H9 (cell line): Measurements from ENCODE around the gene SLC38A3. TPM values are rescaled to one million over a fixed set of nuclear protein-coding genes. Genes with fewer than 3 reads are reported as not detected.

Experiments used
- DNase-seq: peaks from one replicate; pipeline ENCODE4 v3.0.0-alpha.2; 2017
- H2AFZ ChIP-seq: one replicate; pipeline ENCODE4 v1.6.1; 2013; ENCODE audit warnings: mild to moderate bottlenecking, low read length, control low read depth, moderate library complexity
- H2AK5ac ChIP-seq: 2 replicates; pipeline ENCODE4 v1.6.1; 2013; ENCODE audit warnings: low read length, control low read depth, mixed read lengths; ENCODE audit not compliant: insufficient read length
- H2BK120ac ChIP-seq: one replicate; pipeline ENCODE4 v1.6.1; 2013; ENCODE audit warnings: low read depth, mild to moderate bottlenecking, low read length, control low read depth, inconsistent platforms; ENCODE audit not compliant: poor library complexity, severe bottlenecking
- H2BK12ac ChIP-seq: 2 replicates; pipeline ENCODE4 v1.6.1; 2013; ENCODE audit warnings: low read length, control low read depth, mixed read lengths, low read depth; ENCODE audit not compliant: insufficient read length
- H2BK15ac ChIP-seq: 2 replicates; pipeline ENCODE4 v1.6.1; 2013; ENCODE audit warnings: low read depth, low read length, control low read depth
- H2BK20ac ChIP-seq: one replicate; pipeline ENCODE4 v1.6.1; 2013; ENCODE audit warnings: low read depth, mild to moderate bottlenecking, low read length, control low read depth, inconsistent platforms; ENCODE audit not compliant: poor library complexity, severe bottlenecking
- H2BK5ac ChIP-seq: 2 replicates; pipeline ENCODE4 v1.6.1; 2013; ENCODE audit warnings: low read length, control low read depth, mixed read lengths; ENCODE audit not compliant: insufficient read length
- H3K14ac ChIP-seq: 2 replicates; pipeline ENCODE4 v1.6.1; 2013; ENCODE audit warnings: low read length, control low read depth; ENCODE audit not compliant: insufficient read depth
- H3K18ac ChIP-seq: 2 replicates; pipeline ENCODE4 v1.6.1; 2013; ENCODE audit warnings: low read depth, mild to moderate bottlenecking, mixed read lengths, low read length, control low read depth; ENCODE audit not compliant: insufficient read length
- H3K23ac ChIP-seq: 2 replicates; pipeline ENCODE4 v1.6.1; 2013; ENCODE audit warnings: low read length, control low read depth, mixed read lengths, low read depth; ENCODE audit not compliant: insufficient read length
- H3K23me2 ChIP-seq: 2 replicates; pipeline ENCODE4 v1.6.1; 2013; ENCODE audit warnings: low read depth, mild to moderate bottlenecking, mixed read lengths, low read length, control low read depth; ENCODE audit not compliant: insufficient read length, poor library complexity, severe bottlenecking
- H3K27ac ChIP-seq: 2 replicates; pipeline ENCODE4 v1.5.1; 2013; ENCODE audit warnings: low read length, control low read depth, mixed read lengths, low read depth; ENCODE audit not compliant: insufficient read length
- H3K27me3 ChIP-seq: 2 replicates; pipeline ENCODE4 v1.6.1; 2013; ENCODE audit warnings: low read length, control low read depth, inconsistent platforms; ENCODE audit not compliant: insufficient read depth
- H3K4ac ChIP-seq: 2 replicates; pipeline ENCODE4 v1.6.1; 2013; ENCODE audit warnings: low read depth, mild to moderate bottlenecking, control low read depth, inconsistent platforms, low read length, moderate library complexity
- H3K4me1 ChIP-seq: 2 replicates; pipeline ENCODE4 v1.6.1; 2013; ENCODE audit warnings: low read length, control low read depth, inconsistent platforms; ENCODE audit not compliant: insufficient read depth
- H3K4me2 ChIP-seq: 2 replicates; pipeline ENCODE4 v1.6.1; 2013; ENCODE audit warnings: low read length, control low read depth, mixed read lengths; ENCODE audit not compliant: insufficient read length, insufficient read depth
- H3K56ac ChIP-seq: 2 replicates; pipeline ENCODE4 v1.6.1; 2013; ENCODE audit warnings: low read depth, mild to moderate bottlenecking, mixed read lengths, low read length, control low read depth; ENCODE audit not compliant: insufficient read length
- H3K79me1 ChIP-seq: 2 replicates; pipeline ENCODE4 v1.6.1; 2013; ENCODE audit warnings: low read depth, mild to moderate bottlenecking, moderate library complexity, low read length, control low read depth, inconsistent platforms; ENCODE audit not compliant: insufficient read depth, poor library complexity, severe bottlenecking
- H3K79me2 ChIP-seq: 2 replicates; pipeline ENCODE4 v1.6.1; 2013; ENCODE audit warnings: low read length, control low read depth, inconsistent platforms; ENCODE audit not compliant: insufficient read depth
- H3K9ac ChIP-seq: 2 replicates; pipeline ENCODE4 v1.6.1; 2013; ENCODE audit warnings: low read length, control low read depth, mixed read lengths; ENCODE audit not compliant: insufficient read length; ENCODE audit errors: extremely low read depth
- H3K9me3 ChIP-seq: one replicate; pipeline ENCODE4 v1.6.1; 2013; ENCODE audit warnings: low read depth, low read length, inconsistent platforms; ENCODE audit not compliant: control insufficient read depth
- H3T11ph ChIP-seq: one replicate; pipeline ENCODE4 v1.6.1; 2013; ENCODE audit warnings: mild to moderate bottlenecking, low read length, control low read depth, inconsistent platforms
- H4K20me1 ChIP-seq: one replicate; pipeline ENCODE4 v1.6.1; 2013; ENCODE audit not compliant: control insufficient read depth, insufficient read length, insufficient read depth
- H4K5ac ChIP-seq: 2 replicates; pipeline ENCODE4 v1.6.1; 2013; ENCODE audit warnings: low read depth, mild to moderate bottlenecking, mixed read lengths, low read length, control low read depth; ENCODE audit not compliant: insufficient read length
- H4K8ac ChIP-seq: replicated peaks from 2 replicates; pipeline ENCODE4 v1.6.1; 2013; ENCODE audit warnings: low read length, control low read depth, mixed read lengths, low read depth; ENCODE audit not compliant: insufficient read length
- H4K91ac ChIP-seq: 2 replicates; pipeline ENCODE4 v1.6.1; 2013; ENCODE audit warnings: low read depth, mild to moderate bottlenecking, moderate library complexity, mixed read lengths, low read length, control low read depth; ENCODE audit not compliant: insufficient read length
- H3K27ac Mint-ChIP-seq, 3 experiments: 2 replicates in 2 of 3; 3 replicates in 1 of 3; pipeline ENCODE4 v1.8.0; 2020 to 2021; ENCODE audit warnings: mixed read lengths in 3 of 3, mild to moderate bottlenecking in 1 of 3, moderate library complexity in 1 of 3
- H3K27me3 Mint-ChIP-seq: 2 replicates; pipeline ENCODE4 v1.8.0; 2021; ENCODE audit warnings: low read depth, mild to moderate bottlenecking, moderate library complexity, mixed read lengths
- H3K36me3 Mint-ChIP-seq, 3 experiments: 2 replicates in 2 of 3; 3 replicates in 1 of 3; pipeline ENCODE4 v1.8.0; 2020 to 2021; ENCODE audit warnings: low read depth in 3 of 3, mixed read lengths in 3 of 3; ENCODE audit not compliant: insufficient read depth in 1 of 3
- H3K4me1 Mint-ChIP-seq, 2 experiments: 2 replicates each; pipeline ENCODE4 v1.8.0; 2020; ENCODE audit warnings: mixed read lengths in 2 of 2
- H3K4me3 Mint-ChIP-seq, 2 experiments: 2 replicates in 1 of 2; 3 replicates in 1 of 2; pipeline ENCODE4 v1.8.0; 2020 to 2021; ENCODE audit warnings: mild to moderate bottlenecking in 2 of 2, mixed read lengths in 2 of 2, moderate library complexity in 1 of 2
- H3K9me3 Mint-ChIP-seq, 2 experiments: 2 replicates in 1 of 2; 3 replicates in 1 of 2; pipeline ENCODE4 v1.8.0; 2020; ENCODE audit warnings: mild to moderate bottlenecking in 2 of 2, mixed read lengths in 2 of 2, moderate library complexity in 1 of 2
- CTCF ChIP-seq: fragments of 200-600 bp; sonication (generic); conservative IDR thresholded peaks from 3 replicates; pipeline ENCODE4 v1.8.0; 2021; ENCODE audit warnings: antibody characterized with exemption, mild to moderate bottlenecking
- WGBS: extraction: QIAGEN DNeasy Blood & Tissue Kit; methylation state at CpG from one replicate; pipeline ENCODE4 v1.1.7; 2013; ENCODE audit warnings: missing lambda C conversion rate, low lambda C conversion rate, mixed read lengths; ENCODE audit not compliant: insufficient read length; ENCODE audit errors: extremely low coverage; 5-methylcytosine and 5-hydroxymethylcytosine counted together
- total RNA-seq: library from RNA; stranded (reverse); gene quantifications from 2 replicates; pipeline ENCODE4 v1.2.1, GENCODE V29; 2021

The SLC38A3 gene
- total RNA-seq, 1 experiment from 2014 or later: 1.4 TPM

- Histone ChIP-seq H3K4me2 (no peak overlapping the region), H2AFZ (no peak overlapping the region), H4K91ac (no peak overlapping the region), H3K23ac (no peak overlapping the region), H3K4ac (no peak overlapping the region), H2BK15ac (no peak overlapping the region), H3K4me1 (peaks cover 9% of the 10 kb centered on the region; the same call in 1 of the 2 replicates), H4K8ac (no peak overlapping the region), H3K9me3 (no peaks in the 10 kb centered on the region), H3K14ac (peak overlapping the region; percentile 51), H2BK120ac (no peak overlapping the region), H3K27me3 (no peaks in the 10 kb centered on the region), H2BK20ac (no peak overlapping the region), H3K56ac (no peak overlapping the region), H3K79me1 (peaks cover 14% of the 10 kb centered on the region), H3T11ph (no peak overlapping the region), H4K5ac (no peak overlapping the region), H3K79me2 (peaks cover 26% of the 10 kb centered on the region; the same call in 1 of the 2 replicates), H3K18ac (peak overlapping the region; percentile 64), H2BK12ac (no peak overlapping the region), H4K20me1 (peaks cover 3% of the 10 kb centered on the region), H3K27ac (no peak overlapping the region), H3K23me2 (no peaks in the 10 kb centered on the region), H3K9ac (no peak overlapping the region), H2AK5ac (no peak overlapping the region), H2BK5ac (no peak overlapping the region)
- peaks cover 8 to 33% (median 29%) of the 10 kb centered on the region in 3 experiments for H3K36me3 Mint-ChIP-seq
- DNase-seq: peak; percentile 63
- no CpG with 5 or more reads among the region's 10 CpGs for WGBS
- no peaks in the 10 kb centered on the region for H3K9me3 Mint-ChIP-seq
- peak overlapping the region; percentile 90 to 94 (median 92) for H3K27ac Mint-ChIP-seq
- TF ChIP-seq CTCF: peak; percentile 23; the same call in 2 of the 3 replicates
- H3K27me3 Mint-ChIP-seq: no peaks in the 10 kb centered on the region
- H3K4me1 Mint-ChIP-seq: peaks cover 51 to 60% of the 10 kb centered on the region in 2 experiments
- peak overlapping the region in 1 of 2 experiments; percentile 49; a peak in 2 of 5 replicates for H3K4me3 Mint-ChIP-seq
Observed at GRCh38 chr3:50246517-50246954, 41.5 kb downstream of the SLC38A3 start.
